ENCODE results near the gene UCHL5. TPM values are rescaled to one million over a fixed set of nuclear protein-coding genes. Genes with fewer than 3 reads are reported as not detected.

The UCHL5 gene
- total RNA-seq, 1 donor from 2014 or later, result 40.9 TPM

DNA sequence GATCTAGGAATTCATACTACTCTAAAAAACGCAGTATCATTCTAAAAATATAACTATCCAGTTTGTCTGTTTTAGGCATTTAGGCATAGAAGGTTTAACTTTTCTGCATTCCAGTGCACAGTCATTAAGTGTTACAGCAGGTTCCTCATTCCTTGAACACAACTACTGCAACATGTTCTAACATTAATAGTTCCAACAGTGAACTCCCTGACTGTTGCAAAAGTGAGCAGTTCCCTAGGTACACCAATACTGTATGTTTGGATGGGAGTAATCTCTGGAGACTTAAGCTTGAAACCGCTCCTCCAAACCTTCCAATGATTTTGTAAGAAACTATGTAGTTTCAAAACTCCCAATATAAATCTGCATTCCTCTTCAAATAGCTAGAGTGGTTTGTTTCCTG is 46.2 kb downstream of the UCHL5 start:
- no peaks in the 10 kb centered on the region for H3K27me3 Mint-ChIP-seq (ENCODE audit: low read depth)
- no peak overlapping the region for H3K4me3 Mint-ChIP-seq
- H3K27ac Mint-ChIP-seq (ENCODE audit: unreplicated experiment), result no peak overlapping the region
- H3K4me1 Mint-ChIP-seq, result no peaks in the 10 kb centered on the region
- DNase-seq (ENCODE audit: low read depth, low spot score), result no peak
- TF ChIP-seq, protein P1, sequence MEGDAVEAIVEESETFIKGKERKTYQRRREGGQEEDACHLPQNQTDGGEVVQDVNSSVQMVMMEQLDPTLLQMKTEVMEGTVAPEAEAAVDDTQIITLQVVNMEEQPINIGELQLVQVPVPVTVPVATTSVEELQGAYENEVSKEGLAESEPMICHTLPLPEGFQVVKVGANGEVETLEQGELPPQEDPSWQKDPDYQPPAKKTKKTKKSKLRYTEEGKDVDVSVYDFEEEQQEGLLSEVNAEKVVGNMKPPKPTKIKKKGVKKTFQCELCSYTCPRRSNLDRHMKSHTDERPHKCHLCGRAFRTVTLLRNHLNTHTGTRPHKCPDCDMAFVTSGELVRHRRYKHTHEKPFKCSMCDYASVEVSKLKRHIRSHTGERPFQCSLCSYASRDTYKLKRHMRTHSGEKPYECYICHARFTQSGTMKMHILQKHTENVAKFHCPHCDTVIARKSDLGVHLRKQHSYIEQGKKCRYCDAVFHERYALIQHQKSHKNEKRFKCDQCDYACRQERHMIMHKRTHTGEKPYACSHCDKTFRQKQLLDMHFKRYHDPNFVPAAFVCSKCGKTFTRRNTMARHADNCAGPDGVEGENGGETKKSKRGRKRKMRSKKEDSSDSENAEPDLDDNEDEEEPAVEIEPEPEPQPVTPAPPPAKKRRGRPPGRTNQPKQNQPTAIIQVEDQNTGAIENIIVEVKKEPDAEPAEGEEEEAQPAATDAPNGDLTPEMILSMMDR (conservative IDR thresholded peaks at IDR 0.05), result no peak
- no peaks in the 10 kb centered on the region for H3K9me3 Mint-ChIP-seq
- peaks cover 2% of the 10 kb centered on the region for H3K36me3 Mint-ChIP-seq (ENCODE audit: low read depth)

DNA sequence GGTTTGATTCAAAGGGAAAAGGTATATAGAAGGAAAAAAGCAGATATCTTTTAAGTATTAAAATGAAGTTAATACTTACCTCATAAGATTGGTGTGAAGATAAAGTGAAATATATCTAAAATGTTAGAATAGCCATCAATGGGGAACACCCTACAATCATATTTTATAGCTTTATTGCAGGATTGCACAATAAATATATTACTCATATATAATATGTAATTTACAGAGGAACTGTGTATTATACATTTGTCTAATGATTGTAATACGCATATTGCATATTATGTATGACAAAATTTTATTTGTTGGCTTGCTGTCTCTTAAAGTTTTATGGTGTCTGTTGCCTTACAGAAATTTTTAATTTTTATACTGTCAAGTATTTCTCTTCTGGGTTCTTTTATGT is 47.8 kb downstream of the UCHL5 start:
- Mint-ChIP-seq H3K4me3 (no peak overlapping the region), H3K27ac (ENCODE audit: unreplicated experiment) (no peak overlapping the region), H3K4me1 (no peaks in the 10 kb centered on the region), H3K9me3 (peaks cover under 1% of the 10 kb centered on the region), H3K27me3 (ENCODE audit: low read depth) (no peaks in the 10 kb centered on the region), H3K36me3 (ENCODE audit: low read depth) (peaks cover 4% of the 10 kb centered on the region)
- no peak for DNase-seq (ENCODE audit: low read depth, low spot score)
- TF ChIP-seq, protein P1 (conservative IDR thresholded peaks at IDR 0.05), result no peak

DNA sequence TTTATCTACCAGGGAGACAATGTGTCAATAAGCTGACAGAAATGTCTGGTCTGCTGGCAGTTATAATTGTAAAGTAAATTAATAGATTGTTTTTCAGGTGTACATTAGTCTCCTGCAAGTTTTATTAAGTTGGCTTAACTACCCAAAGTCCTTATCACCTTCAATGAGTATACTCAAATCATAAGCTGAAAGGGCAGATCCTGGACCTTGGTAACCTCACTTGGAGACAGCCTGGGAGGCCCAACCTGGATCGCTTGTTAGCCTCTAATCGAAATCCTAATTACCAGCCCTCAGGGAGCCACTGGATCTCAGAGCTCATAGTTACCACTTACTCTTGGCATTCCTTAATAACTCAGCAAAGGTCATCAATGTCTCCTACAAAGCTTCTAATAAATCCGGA is 49.7 kb downstream of the UCHL5 start:
- Mint-ChIP-seq H3K36me3 (ENCODE audit: low read depth) (peaks cover 13% of the 10 kb centered on the region), H3K27ac (ENCODE audit: unreplicated experiment) (no peak overlapping the region), H3K4me3 (no peak overlapping the region), H3K27me3 (ENCODE audit: low read depth) (no peaks in the 10 kb centered on the region), H3K9me3 (peaks cover 12% of the 10 kb centered on the region), H3K4me1 (no peaks in the 10 kb centered on the region)
- no peak for DNase-seq (ENCODE audit: low read depth, low spot score)
- TF ChIP-seq, protein P1 (conservative IDR thresholded peaks at IDR 0.05), result no peak

DNA sequence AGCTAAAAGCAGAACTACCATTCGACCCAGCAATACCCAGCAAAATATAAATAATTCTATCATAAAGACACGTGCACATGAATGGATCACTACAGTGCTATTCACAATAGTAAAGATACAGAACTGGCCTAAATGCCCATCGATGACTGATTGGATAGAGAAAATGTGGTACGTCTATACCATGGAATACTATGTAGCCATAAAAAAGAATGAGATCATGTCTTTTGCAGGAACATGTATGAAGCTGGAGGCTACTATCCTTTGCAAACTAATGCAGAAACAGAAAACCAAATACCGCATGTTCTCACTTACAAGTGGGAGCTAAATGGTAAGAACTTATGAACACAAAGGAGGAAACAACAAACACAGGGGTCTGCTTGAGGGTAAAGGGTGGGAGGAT is 53.4 kb downstream of the UCHL5 start:
- DNase-seq (ENCODE audit: low read depth, low spot score), result no peak
- TF ChIP-seq, protein P1 (conservative IDR thresholded peaks at IDR 0.05), result no peak
- peaks cover 17% of the 10 kb centered on the region for H3K9me3 Mint-ChIP-seq
- H3K27ac Mint-ChIP-seq (ENCODE audit: unreplicated experiment), result no peak overlapping the region
- H3K27me3 Mint-ChIP-seq (ENCODE audit: low read depth), result no peaks in the 10 kb centered on the region
- H3K4me1 Mint-ChIP-seq, result no peaks in the 10 kb centered on the region
- peaks cover 32% of the 10 kb centered on the region for H3K36me3 Mint-ChIP-seq (ENCODE audit: low read depth)
- no peak overlapping the region for H3K4me3 Mint-ChIP-seq

DNA sequence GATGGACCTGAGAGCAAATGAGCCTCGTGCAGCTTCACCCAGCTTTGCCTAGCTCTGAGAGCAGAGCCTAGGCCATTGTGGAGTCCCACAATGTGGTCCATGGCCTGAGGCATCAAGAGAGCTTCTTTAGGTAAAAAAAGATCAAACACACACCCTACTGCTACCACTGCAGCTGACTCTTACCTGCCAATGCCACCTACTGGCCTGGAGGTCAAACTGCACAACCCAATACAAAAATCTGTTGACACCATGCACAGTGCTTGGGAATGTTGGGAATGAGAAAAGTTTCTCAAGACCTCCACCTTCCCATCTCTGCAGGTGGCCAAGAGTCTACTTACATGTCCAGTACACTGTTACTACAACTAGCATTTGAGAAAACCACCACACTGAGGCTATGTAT is 60.6 kb downstream of the UCHL5 start:
- Mint-ChIP-seq H3K27me3 (ENCODE audit: low read depth) (no peaks in the 10 kb centered on the region), H3K36me3 (ENCODE audit: low read depth) (peaks cover 67% of the 10 kb centered on the region), H3K27ac (ENCODE audit: unreplicated experiment) (no peak overlapping the region), H3K4me3 (no peak overlapping the region), H3K9me3 (peaks cover 18% of the 10 kb centered on the region), H3K4me1 (no peaks in the 10 kb centered on the region)
- no peak for DNase-seq (ENCODE audit: low read depth, low spot score)
- TF ChIP-seq, protein P1 (conservative IDR thresholded peaks at IDR 0.05), result peak; percentile 29

DNA sequence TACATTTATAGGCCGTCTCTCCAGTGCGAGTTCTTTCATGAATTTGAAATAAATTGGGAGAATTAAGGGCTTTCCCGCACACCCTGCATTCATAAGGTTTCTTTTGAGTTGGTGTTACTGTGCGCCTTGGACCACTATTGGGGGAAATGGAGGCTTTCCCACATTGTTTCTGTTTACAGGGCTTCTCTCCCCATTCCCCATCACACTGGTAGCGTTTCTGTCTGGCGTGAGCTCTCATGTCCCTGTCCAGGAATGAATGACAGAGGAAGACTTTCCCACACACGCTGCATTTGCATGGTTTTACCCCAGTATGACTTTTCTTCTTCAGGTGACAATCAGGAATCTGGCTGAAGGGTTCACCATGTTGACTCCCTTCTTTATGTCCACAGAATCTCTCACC is 65.0 kb downstream of the UCHL5 start:
- Mint-ChIP-seq H3K27ac (ENCODE audit: unreplicated experiment) (no peak overlapping the region), H3K36me3 (ENCODE audit: low read depth) (peaks cover 39% of the 10 kb centered on the region), H3K4me3 (no peak overlapping the region), H3K4me1 (no peaks in the 10 kb centered on the region), H3K9me3 (peaks cover 18% of the 10 kb centered on the region), H3K27me3 (ENCODE audit: low read depth) (no peaks in the 10 kb centered on the region)
- DNase-seq (ENCODE audit: low read depth, low spot score), result no peak
- TF ChIP-seq, protein P1 (conservative IDR thresholded peaks at IDR 0.05), result no peak

Measured in neural crest cell (in vitro differentiated cells).